GM21423 (cell line): ENCODE measurements around the gene MYCBP.
A peak's percentile ranks its signal among the peaks of the same experiment; 100 is the strongest.
"Not testable (repeated sequence)": the region's sequence is repeated elsewhere in the genome, so short reads cannot be mapped to it uniquely, and the experiment has no call there.

Experiments
- ATAC-seq: cut with Tn5 transposase; IDR thresholded peaks from one replicate; pipeline ENCODE4 v1.9.1; 2021; ENCODE audit warnings: mild to moderate bottlenecking, moderate library complexity; ENCODE audit not compliant: unreplicated experiment

Gene MYCBP

DNA sequence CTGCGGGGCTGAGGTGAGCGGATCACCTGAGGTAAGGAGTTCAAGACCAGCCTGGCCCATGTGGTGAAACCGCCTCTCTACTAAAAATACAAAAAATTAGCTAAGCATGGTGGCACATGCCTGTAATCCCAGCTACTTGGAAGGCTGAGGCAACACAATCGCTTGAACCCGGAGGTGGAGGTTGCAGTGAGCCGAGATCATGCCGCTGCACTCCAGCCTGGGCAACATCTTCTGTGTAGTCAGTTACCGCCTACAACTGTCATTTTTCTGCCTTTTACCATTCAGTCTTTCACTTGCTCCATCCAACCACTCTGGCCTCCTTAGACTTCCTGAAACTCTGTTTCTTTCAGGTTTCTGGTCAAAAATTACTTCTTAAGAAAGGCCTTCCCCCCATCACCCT, 2.2 kb downstream of the MYCBP start:
- ATAC-seq = no peak

DNA sequence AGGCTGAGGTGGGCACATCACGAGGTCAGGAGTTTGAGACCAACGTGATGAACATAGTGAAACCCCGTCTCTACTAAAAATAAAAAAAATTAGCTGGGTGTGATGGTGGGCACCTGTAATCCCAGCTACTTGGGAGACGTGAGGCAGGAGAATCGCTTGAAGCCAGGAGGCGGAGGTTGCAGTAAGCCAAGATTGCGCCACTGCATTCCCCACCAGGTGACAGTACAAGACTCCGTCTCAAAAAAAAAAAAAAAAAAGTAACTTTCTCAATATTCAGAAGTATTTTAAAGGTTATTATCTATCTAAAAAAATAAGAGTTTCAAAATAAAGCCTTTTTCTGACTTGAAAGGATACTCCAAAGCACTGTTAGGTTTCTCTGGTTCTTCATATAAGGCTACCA, 5.9 kb downstream of the MYCBP start:
- no peak for ATAC-seq

DNA sequence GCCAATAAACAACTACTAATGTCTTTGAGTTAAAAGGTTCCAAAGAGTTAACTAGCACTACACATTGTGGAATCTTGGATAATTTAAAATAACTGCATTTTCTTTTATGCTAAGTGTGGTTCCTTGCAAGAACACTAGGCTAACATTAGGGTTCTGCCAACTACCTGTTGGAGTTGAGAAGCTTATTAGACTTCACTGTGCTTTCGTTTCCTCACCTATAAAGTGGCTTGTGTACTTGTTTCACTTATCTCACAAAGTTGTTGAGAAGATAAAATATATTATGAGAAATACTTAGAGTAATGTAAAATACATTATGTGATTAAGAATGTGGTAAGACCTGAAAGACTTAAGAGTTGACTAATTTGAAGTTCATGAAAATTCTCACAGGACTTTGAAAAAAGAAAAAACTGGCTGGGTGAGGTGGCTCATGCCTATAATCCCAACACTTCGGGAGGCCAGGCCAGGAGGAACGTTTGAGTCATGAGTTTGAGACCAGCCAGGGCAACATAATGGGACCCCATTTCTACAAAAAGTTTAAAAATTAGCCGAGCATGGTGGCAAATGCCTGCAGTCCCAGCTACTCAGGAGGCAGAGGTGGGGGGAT, 7.9 kb downstream of the MYCBP start:
- ATAC-seq = no peak

DNA sequence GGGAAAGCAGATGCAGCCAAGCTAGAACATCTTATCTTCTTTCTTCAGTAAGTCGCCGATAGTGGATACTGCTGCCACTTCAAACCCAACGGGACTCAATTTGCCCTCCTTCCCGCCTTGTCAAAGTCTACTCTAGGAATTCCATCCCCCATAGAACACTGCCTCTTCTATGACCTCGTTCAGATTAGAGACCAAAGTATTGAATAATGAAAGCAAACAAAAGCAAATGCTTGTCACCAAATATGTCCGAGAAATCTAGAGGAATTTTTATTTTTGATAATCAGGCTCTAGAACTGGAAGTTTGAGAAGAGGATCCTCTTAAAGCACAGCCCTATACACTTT, 12.7 kb downstream of the MYCBP start:
- ATAC-seq = no peak

DNA sequence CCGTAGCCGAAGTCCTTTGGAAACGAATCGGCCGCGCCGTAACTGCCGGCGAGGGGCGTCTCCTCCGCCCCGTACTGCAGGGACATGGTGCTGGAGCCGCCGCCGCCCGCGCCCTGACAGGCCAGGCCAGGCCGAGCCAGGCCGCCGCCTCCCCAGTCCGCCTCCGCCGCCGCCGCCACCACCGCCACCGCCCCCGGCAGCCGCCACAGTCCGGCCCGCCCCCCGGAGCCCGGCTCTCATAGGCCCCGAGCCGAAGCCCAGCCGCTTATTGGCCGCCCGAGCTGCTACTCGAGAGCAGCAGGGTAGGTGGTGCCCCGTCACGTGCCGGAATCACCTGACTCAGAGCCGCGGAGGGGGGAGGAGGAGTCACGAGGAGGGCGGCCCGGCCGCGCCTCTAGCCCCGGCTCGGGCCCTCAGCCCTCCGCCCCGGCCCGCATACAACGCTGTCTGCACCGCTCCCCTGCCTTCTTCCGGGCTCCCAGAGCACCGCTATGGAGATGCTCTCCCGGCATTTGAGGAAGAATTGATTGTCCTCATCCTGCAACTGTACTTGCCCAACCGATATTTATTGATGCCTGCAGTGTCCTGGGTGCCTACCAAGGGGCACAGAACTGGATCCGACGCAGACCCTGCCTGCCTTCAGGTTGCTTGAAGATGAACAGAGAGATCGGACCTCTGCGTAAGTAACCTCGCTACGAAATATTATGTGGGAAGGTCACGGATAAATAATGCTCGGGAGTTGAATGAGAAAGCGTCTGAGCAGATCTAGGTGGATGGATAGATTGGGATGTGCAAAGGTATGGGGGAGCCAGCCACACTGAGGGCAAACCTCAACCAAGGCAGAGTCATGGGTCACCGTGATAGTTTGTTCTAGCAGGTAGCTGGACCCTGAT, 13.3 kb downstream of the MYCBP start, which contains the start of gene RRAGC:
Gene RRAGC (minus strand): TSS at position 212 of the 893 bp plus-strand sequence. CDS start 126 bp downstream, at position 86.
- ATAC-seq = peak; percentile 90

DNA sequence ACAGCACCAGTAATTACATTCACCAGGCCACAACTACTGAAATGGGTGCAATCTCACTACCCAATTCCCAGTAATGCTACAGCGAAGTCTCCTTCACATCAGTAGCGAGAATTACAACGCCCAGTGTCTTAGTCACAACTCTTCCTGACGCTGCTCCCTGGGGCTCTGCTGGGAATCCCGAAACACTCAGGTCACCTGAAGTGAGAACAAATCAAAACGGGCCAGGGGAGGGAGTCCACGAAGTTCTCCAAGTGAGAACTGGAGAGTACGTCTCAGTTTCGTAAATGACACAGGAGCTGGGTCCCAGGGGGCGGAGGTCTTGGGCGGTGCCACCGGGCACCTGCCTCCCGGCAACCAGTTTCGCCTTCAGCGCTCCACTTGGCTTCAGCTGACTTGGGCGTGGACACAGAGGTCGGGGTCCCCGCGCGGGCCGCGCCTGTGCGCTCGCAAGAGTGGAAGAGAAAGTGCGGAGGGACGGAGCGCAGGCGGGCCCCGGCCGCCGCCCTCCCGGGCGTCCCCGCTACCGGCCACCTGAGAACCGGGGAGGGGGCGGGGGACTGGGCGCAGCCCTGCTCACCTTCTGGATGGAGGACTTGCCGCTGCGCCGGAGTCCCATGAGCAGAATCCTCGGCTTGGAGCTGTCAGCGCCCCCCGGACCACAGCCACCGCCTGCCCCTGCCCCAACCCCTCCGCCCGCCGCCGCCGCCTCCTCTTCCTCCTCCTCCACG, 14.2 kb downstream of the MYCBP start:
- peak; percentile 36 for ATAC-seq

DNA sequence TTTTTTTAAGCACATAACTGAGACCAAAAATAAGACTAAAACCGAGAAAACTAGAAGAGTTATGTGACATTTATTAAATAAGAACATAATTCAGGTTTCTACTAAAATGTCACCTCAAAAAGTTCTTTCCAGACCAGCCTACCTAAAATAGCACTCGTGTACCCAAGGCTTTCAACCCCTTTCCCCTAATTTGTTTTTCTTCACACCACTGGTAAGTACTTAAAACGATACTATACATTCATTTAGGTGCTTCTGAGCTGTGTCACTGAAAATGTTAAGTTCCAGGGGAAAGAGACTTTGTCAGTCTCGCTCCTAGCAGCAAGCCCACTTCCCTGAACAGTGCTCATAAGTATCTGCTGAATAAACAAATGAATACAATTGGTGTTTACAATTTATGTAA, 20.4 kb downstream of the MYCBP start:
- ATAC-seq = no peak

DNA sequence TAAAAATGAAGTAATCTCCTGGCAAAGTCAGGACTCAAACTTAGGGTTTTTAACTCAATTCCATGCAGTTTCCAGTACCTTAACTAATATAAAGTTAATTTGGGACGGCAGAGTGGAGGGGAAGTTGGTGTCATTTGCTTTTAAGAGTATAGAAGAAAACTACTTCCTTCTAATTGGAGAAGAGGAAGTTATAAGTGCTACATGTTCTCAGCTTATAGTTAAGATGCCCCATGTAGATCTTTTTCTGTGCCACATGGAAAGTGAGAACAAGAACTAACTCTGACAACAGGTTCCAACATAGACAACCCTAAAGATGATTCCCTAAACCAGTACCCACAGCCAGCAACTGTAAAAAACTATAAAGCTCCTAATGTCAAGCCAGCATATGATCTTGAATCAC, 25.1 kb downstream of the MYCBP start:
- no peak for ATAC-seq

DNA sequence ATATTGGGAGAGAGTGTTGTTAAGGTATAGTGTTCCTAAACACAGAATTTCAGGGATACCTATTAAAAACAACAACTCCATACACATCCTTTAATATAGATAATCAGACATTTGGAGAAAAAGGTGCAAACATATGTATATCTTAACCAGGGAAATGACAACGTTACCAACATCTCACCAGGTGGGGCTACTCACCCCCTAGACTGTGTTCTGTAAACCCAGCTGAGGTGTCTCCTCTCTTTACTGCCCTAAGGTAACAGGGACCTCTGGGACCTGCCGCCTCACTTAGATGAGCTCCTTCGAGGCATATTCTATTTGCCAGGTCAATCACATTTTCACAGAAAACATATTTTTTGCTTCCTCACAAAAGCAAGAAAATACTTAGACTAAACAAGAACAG, 26.9 kb downstream of the MYCBP start:
- ATAC-seq = no peak

DNA sequence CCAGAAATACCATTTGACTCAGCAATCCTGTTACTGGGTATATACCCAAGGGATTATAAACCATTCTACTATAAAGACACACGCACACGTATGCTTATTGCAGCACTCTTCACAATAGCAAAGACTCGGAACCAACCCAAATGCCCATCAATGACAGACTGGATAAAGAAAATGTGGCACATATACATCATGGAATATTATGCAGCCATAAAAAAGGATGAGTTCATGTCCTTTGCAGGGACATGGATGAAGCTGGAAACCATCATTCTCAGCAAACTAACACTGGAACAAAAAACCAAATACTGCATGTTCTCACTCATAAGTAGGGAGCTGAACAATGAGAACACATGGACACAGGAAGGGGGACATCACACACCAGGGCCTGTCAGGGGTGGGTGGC, 28.1 kb downstream of the MYCBP start:
- not testable (repeated sequence) for ATAC-seq

DNA sequence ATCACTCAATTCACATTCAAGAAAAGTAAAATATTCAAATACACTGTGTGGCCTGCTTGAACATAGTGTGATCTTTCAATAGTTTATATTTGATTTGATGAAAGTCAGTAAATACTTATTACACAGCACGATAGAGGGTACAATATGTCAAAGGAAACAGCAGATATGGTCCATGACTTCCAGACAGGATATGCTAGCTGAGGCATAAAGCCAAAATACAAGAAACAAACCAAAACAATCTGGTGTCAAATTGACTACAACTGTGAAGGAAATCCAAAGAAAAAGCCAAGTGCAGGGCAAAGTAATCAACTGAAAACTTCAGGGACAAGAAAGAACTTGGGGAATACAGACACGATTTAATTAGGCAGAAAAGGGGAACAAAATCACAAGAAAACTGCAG, 32.9 kb downstream of the MYCBP start:
- ATAC-seq = no peak

DNA sequence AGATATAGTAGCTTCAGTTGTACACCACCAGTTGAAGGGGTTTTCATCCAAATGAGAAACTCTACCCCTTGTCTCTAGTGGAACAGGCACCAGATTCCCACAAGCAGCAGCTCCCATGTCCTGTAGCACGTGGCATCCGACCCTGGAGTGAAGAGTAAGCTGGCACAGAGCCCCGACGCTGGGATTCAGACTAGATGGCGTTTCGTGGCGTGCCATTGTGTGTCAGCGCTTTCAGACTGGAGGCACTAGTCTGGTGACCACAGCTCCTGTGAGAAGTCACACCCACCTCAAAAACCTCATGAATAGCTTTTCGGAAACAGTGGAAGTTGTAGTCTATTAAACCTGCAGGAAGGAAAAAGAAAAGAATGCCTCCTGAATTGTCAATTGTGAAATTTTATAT, 33.8 kb downstream of the MYCBP start:
- no peak for ATAC-seq

DNA sequence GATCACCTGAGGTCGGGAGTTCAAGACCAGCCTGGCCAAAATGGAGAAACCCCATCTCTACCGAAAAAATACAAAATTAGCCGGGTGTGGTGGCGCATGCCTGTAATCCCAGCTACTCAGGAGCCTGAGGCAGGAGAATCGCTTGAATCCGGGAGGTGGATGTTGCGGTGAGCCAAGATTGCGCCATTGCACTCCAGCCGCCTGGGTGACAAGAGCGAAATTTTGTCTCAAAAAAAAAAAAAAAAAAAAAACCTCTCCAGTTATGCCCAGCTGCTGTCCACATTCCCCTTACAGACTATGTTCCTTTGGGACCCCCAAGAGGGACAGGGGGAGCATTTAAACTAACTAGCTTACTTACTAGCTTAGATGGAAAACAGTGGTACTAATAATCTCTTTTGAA, 36.8 kb downstream of the MYCBP start:
- ATAC-seq = not testable (repeated sequence)

DNA sequence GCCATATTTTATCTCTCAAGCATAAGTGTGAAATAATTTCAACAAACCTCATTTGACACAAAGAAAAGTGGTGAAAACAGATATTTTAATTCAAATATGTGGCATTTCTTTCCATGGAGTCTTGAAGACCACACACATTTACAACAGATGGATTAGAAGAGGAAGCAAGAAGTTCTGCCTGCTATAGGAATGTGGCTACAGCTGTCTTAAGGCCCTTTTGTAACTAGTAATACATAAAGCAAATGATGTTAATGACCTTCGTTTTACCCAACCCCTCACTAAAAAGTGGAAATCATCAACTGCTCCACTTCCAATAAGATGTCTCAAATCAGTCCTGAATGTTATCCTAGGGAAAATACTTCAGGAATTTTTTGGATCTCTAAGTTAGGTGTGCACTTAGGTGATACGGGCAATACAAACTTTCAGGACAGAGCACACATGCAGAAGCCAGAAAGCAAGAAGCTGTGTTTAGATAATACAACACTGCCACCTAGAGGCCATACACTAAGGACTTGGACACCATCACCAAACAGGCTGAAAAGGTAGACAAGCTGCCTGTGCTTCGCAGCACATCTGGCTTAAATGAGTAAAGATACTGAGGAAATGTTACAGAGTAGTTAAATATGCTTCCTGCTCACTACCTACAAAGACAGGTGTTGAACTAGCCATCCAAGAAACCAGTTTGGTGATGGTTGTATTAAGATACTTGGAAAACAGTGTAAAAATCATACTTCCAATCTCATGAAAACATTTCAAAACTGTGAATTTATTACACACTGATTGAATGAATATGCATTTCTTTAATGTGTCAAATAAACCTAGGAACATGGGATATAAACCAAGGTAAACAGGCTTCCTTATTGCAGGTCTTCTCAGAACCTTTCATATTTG, 38.0 kb downstream of the MYCBP start:
- ATAC-seq = no peak

DNA sequence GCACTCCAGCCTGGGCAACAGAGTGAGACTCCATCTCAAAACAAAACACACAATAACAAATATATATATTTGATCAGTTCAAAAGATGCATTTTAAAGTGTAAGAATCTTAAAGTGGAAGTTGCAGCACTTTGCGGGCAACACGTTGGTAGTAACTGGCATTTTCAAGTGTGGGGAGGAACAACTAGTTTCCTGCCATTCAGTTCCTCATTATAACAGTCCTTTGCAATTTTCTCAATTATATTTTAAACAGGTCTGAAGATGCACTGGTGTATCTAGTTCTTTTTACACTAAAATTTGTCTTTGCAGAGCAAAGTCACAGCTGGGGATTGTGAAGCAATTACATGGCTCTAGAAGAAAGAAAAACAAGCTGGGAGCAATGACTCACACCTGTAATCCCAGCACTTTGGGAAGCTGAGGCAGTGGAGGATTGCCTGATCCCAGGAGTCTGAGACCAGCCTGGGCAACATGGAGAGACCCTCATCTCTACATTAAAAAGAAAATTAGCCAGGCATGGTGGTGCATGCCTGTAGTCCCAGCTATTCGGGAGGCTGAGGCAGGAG, 38.8 kb downstream of the MYCBP start:
- ATAC-seq = no peak

DNA sequence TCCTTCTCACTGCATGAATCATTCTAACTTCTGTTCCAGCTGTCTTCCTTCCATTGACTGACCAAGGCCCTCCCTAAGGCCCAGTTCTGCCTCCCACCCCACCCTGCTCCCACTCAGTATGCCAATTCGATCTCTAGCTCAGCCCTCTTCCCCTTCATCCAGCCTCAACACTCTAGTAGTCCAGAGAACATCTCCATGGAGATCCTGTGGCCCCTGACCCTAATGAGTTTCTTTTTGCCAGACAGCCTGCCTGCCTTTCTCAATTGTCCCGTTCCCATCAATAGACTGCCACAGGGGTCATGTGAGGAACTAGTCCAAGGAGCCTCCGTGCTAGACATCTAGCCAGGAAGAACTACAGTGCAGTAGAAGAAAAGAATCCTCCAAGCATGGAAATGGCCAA, 40.0 kb downstream of the MYCBP start:
- ATAC-seq = no peak

DNA sequence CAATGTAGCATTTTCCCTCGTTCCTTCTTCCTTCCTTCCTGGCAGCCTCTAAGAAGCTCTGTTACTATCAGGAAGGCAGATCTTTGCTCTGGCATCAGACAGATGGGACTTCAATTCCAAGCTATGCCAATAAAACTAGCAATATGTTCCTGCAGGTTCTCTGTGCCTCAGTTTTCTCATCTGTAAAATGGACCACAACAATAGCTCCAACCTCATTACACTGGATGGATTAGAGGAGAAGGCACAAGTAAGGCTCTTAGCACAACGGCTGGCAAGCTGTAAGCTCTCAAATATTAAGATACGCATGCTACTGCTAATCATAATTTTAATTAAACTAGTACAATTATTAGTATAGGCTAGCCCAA, 40.8 kb downstream of the MYCBP start:
- ATAC-seq = no peak

DNA sequence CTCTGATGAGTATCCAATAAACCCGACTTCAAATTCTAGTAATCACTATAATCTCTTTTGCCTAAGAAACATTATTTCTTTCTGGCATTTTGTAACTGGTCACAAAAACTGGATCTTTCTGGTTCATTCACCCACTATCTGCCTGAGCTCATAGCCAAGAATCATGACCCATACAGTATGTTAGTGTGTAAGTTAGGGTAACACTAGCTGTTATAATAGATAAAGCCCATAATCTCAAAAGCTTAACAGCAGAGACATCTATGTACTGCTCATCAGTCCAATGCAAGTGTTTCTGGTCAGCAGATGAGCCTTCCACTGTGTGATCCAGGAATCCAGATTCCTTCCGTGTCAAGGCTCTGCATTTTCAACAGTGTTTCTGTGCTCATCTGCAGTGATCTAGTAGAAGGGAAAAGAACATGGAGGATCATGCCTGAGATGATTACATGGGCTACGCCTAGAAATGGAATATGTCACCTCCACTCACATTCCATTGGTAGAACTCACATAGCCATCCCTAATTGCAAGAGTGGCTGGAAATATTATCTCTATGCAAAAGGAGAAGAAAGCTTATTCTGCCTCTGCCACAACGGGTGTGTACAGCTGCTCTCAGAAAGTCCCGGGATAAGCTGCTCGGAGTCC, 41.3 kb downstream of the MYCBP start:
- ATAC-seq = no peak

DNA sequence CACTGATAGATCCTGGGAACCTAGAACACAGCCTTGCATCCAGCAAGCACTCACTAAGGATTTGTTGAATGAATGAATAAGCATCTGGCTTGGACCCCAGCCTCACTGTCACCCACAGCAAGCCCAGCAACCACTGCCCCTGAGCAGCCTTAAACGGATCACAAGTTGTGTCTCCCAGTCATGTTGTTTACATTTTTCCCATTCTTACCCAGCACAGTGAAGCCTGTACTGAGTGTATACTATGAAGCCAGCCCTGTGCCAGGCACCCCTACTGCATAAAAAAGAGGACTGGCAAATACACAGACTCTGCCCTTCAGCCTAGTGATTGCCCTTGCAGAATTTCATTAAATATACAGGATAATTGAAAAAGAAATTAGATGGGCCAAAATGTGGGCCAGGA, 43.8 kb downstream of the MYCBP start:
- ATAC-seq = no peak

DNA sequence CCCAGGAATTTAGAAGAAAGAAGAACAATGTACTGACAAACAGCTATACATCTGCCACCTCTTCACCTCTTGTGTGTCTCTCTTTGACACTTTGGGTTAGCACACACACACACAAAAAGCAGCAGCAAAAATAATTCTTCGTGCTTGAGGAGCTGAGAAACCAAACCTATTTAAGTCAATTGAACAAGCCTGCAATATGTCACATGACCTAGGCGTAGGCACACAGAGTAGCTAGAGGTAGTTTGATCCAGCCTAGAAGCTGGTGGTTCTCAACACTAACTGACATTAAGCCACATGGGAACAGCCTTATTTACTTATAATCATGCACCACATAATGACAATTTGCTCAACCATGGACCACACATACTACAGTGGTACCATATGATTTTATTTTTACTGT, 45.8 kb downstream of the MYCBP start:
- no peak for ATAC-seq
